HCT116 (cell line): ENCODE results near the gene GSK3A. TPM values are rescaled to one million over a fixed set of nuclear protein-coding genes. Genes with fewer than 3 reads are reported as not detected.

ENCODE experiments used
- ATAC-seq: fragments of 200-7000 bp; cut with Tn5 transposase; 2 replicates; pipeline ENCODE4 v1.9.1; 2020; ENCODE audit warnings: mild to moderate bottlenecking, moderate library complexity
- BruUV-seq: library from RNA; stranded (reverse); fragments of 400-500 nt; replicated peaks from 2 replicates; lab custom pipeline; 2021; lab: Mats Ljungman, UMichigan
- CTCF ChIA-PET: fragments of 300-600 bp; sonication (Branson Sonifier 250); formaldehyde crosslinking; loops from one replicate; lab custom pipeline; 2021; ENCODE audit warnings: antibody characterized with exemption; lab: Charles Lee
- POLR2A ChIA-PET: fragments of 300-600, 350-600 bp; sonication (Branson Sonifier 250); formaldehyde crosslinking; loops from one replicate; lab custom pipeline; 2021; ENCODE audit warnings: antibody characterized with exemption; lab: Charles Lee
- RAD21 ChIA-PET, 2 experiments: fragments of 300-600 bp; sonication (Branson Sonifier 250); formaldehyde crosslinking; loops; one replicate each; lab custom pipeline; 2023; ENCODE audit warnings: low total read pairs in 2 of 2; ENCODE audit not compliant: uncharacterized antibody in 2 of 2, unreplicated experiment in 2 of 2, low non-redundant PET in 1 of 2; lab: Charles Lee
- DNase-seq: peaks from one replicate; pipeline ENCODE4 v3.0.0-alpha.2; 2010; ENCODE audit warnings: low read depth, low spot score
- H2AFZ ChIP-seq: fragments of 200-600 bp; shearing (Covaris generic), sonication (generic); 2 replicates; pipeline ENCODE4 v1.6.1; 2017; ENCODE audit warnings: low read depth, mixed run types, mixed read lengths, antibody characterized with exemption, low read length; ENCODE audit not compliant: poor library complexity, severe bottlenecking
- H3K27ac ChIP-seq: 2 replicates; pipeline ENCODE4 v1.5.1; 2012; ENCODE audit warnings: low read depth, low read length
- H3K27me3 ChIP-seq: fragments of 200-600 bp; sonication (generic); 2 replicates; pipeline ENCODE4 v1.6.1; 2016; ENCODE audit warnings: mixed run types, low read length, mixed read lengths; ENCODE audit not compliant: insufficient read depth
- H3K36me3 ChIP-seq, 2 experiments: fragments of 200-500 bp in 1 of 2; fragments of 200-600 bp in 1 of 2; sonication (Bioruptor generic) in 1 of 2; sonication (generic) in 1 of 2; 2 replicates each; pipeline versions ENCODE4 v1.5.1 to v1.6.1; 2014 to 2016; ENCODE audit warnings: low read length in 2 of 2, inconsistent platforms in 1 of 2, mixed read lengths in 1 of 2, mixed run types in 1 of 2; ENCODE audit not compliant: insufficient read depth in 2 of 2, control insufficient read depth in 1 of 2
- H3K4me1 ChIP-seq, 2 experiments: fragments of 200-600 bp in 1 of 2; sonication (generic) in 1 of 2; 2 replicates each; pipeline versions ENCODE4 v1.5.1 to v1.6.1; 2012 to 2017; ENCODE audit warnings: low read length in 2 of 2, inconsistent platforms in 1 of 2, mild to moderate bottlenecking in 1 of 2, mixed read lengths in 1 of 2, mixed run types in 1 of 2, moderate library complexity in 1 of 2; ENCODE audit not compliant: insufficient read depth in 2 of 2, control insufficient read depth in 1 of 2
- H3K4me2 ChIP-seq: fragments of 200-600 bp; sonication (generic); 2 replicates; pipeline ENCODE4 v1.6.1; 2017; ENCODE audit warnings: mixed run types, low read length, mixed read lengths
- H3K4me3 ChIP-seq, 2 experiments: fragments of 200-600 bp in 1 of 2; sonication (generic) in 1 of 2; replicated peaks in 1 of 2; 2 replicates each; pipeline ENCODE4 v1.5.1; 2011 to 2016; ENCODE audit warnings: low read length in 2 of 2, control low read depth in 1 of 2, low read depth in 1 of 2, mild to moderate bottlenecking in 1 of 2, mixed read lengths in 1 of 2, mixed run types in 1 of 2
- H3K79me2 ChIP-seq: fragments of 200-600 bp; sonication (generic); 2 replicates; pipeline ENCODE4 v1.6.1; 2017; ENCODE audit warnings: mild to moderate bottlenecking, mixed run types, low read length, moderate library complexity, mixed read lengths; ENCODE audit not compliant: insufficient read depth
- H3K9ac ChIP-seq: fragments of 200-600 bp; sonication (generic); 2 replicates; pipeline ENCODE4 v1.6.1; 2016; ENCODE audit warnings: low read length, mixed read lengths
- H3K9me2 ChIP-seq: fragments of 200-600 bp; sonication (generic), shearing (Covaris generic); 2 replicates; pipeline ENCODE4 v1.6.1; 2017; ENCODE audit warnings: mixed run types, mild to moderate bottlenecking, moderate library complexity; ENCODE audit not compliant: insufficient read depth
- H3K9me3 ChIP-seq, 2 experiments: fragments of 200-500 bp in 1 of 2; fragments of 200-600 bp in 1 of 2; sonication (Bioruptor generic) in 1 of 2; sonication (generic) in 1 of 2; 2 replicates each; pipeline ENCODE4 v1.6.1; 2014 to 2017; ENCODE audit warnings: low read length in 2 of 2, mixed read lengths in 2 of 2, inconsistent platforms in 1 of 2, low read depth in 1 of 2, mild to moderate bottlenecking in 1 of 2, mixed run types in 1 of 2, moderate library complexity in 1 of 2; ENCODE audit not compliant: control insufficient read depth in 1 of 2, insufficient read depth in 1 of 2
- H4K20me1 ChIP-seq: fragments of 200-600 bp; sonication (generic), shearing (Covaris generic); 2 replicates; pipeline ENCODE4 v1.6.1; 2017; ENCODE audit warnings: mixed run types, mild to moderate bottlenecking, moderate library complexity; ENCODE audit not compliant: insufficient read depth
- CEBPB ChIP-seq: IDR thresholded peaks from 2 replicates; pipeline ENCODE4 v1.6.1; 2012; ENCODE audit warnings: low read depth
- EZH2 ChIP-seq: fragments of 200-600 bp; sonication (generic); IDR thresholded peaks from 2 replicates; pipeline ENCODE4 v1.6.1; 2017; ENCODE audit warnings: antibody characterized with exemption, mixed run types
- EZH2phosphoT487 ChIP-seq: fragments of 200-600 bp; IDR thresholded peaks from 2 replicates; pipeline ENCODE4 v1.6.1; 2018; ENCODE audit warnings: antibody characterized with exemption, borderline replicate concordance
- POLR2A ChIP-seq: IDR thresholded peaks from 2 replicates; pipeline ENCODE4 v1.7.0; 2011; ENCODE audit warnings: borderline replicate concordance; ENCODE audit not compliant: insufficient read depth, insufficient read length; ENCODE audit errors: extremely low read depth
- RAD21 ChIP-seq: IDR thresholded peaks from 2 replicates; pipeline ENCODE4 v1.6.1; 2012; ENCODE audit warnings: low read depth, mild to moderate bottlenecking
- YY1 ChIP-seq: IDR thresholded peaks from 2 replicates; pipeline ENCODE4 v1.6.1; 2011; ENCODE audit warnings: low read length, low read depth, moderate library complexity, mild to moderate bottlenecking; ENCODE audit not compliant: insufficient replicate concordance; ENCODE audit errors: extremely low read depth
- ZNF274 ChIP-seq: fragments of 200-500 bp; sonication (Bioruptor generic); IDR thresholded peaks from 2 replicates; pipeline ENCODE4 v1.6.1; 2014; ENCODE audit warnings: mild to moderate bottlenecking, low read depth, low read length, inconsistent platforms
- intact Hi-C: fragments of 100-400 bp; cut with micrococcal nuclease; formaldehyde crosslinking; loops from 2 replicates; pipeline ENCODE4 v1.10.0; 2022
- total RNA-seq: library from RNA; stranded (reverse); gene quantifications from one replicate; pipeline ENCODE4 v1.2.1, GENCODE V29; 2021; ENCODE audit not compliant: unreplicated experiment
- TF ChIP-seq, protein P1 (sequence below): IDR thresholded peaks from 2 replicates; pipeline ENCODE4 v1.6.1; 2012; ENCODE audit warnings: low read depth
- TF ChIP-seq, protein P2 (sequence below): IDR thresholded peaks from 2 replicates; pipeline ENCODE4 v1.6.1; 2012

Gene GSK3A
- total RNA-seq, 1 experiment from 2014 or later: 57.2 TPM

DNA sequence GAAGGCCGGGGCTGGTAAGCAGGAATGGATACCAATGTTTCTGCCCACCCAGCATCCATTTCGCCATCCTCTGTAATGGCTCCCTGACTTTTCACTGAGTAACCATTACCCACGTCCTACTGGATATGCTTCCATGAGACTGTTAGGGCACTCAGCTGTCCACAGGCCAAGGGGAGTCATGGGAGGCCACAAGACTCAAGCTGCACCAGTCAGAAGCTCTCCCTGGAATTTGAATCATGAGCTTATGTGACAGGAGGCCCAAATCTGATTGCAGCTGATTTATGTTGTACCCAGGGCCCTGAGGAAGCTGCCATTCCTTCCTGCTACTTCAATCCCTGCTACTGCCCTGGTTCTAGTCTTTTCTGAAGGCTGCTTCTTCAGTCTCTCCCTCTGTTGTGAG, 53.3 kb downstream of the GSK3A start:
- Histone ChIP-seq H3K4me1 (peaks cover 12 to 36% of the 10 kb centered on the region in 2 experiments), H3K36me3 (no peaks in the 10 kb centered on the region), H3K9ac (no peak overlapping the region), H3K9me3 (no peaks in the 10 kb centered on the region; a peak in 1 of 4 replicates), H3K79me2 (no peaks in the 10 kb centered on the region), H3K27me3 (no peaks in the 10 kb centered on the region), H2AFZ (no peak overlapping the region), H4K20me1 (no peaks in the 10 kb centered on the region), H3K27ac (no peak overlapping the region), H3K4me3 (no peak overlapping the region), H3K9me2 (no peaks in the 10 kb centered on the region), H3K4me2 (no peak overlapping the region)
- ChIA-PET RAD21 (no interaction called here), CTCF (interaction anchor here (0.7 kb wide), 1 partner anchor 91 kb away, joined by 3 read pairs; no protein-coding TSS in a partner anchor), POLR2A (no interaction called here)
- TF ChIP-seq YY1: no peak
- TF ChIP-seq, protein P1, sequence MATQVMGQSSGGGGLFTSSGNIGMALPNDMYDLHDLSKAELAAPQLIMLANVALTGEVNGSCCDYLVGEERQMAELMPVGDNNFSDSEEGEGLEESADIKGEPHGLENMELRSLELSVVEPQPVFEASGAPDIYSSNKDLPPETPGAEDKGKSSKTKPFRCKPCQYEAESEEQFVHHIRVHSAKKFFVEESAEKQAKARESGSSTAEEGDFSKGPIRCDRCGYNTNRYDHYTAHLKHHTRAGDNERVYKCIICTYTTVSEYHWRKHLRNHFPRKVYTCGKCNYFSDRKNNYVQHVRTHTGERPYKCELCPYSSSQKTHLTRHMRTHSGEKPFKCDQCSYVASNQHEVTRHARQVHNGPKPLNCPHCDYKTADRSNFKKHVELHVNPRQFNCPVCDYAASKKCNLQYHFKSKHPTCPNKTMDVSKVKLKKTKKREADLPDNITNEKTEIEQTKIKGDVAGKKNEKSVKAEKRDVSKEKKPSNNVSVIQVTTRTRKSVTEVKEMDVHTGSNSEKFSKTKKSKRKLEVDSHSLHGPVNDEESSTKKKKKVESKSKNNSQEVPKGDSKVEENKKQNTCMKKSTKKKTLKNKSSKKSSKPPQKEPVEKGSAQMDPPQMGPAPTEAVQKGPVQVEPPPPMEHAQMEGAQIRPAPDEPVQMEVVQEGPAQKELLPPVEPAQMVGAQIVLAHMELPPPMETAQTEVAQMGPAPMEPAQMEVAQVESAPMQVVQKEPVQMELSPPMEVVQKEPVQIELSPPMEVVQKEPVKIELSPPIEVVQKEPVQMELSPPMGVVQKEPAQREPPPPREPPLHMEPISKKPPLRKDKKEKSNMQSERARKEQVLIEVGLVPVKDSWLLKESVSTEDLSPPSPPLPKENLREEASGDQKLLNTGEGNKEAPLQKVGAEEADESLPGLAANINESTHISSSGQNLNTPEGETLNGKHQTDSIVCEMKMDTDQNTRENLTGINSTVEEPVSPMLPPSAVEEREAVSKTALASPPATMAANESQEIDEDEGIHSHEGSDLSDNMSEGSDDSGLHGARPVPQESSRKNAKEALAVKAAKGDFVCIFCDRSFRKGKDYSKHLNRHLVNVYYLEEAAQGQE: no peak
- no peak for TF ChIP-seq EZH2phosphoT487
- no peak for TF ChIP-seq RAD21
- intact Hi-C loops: no loop called here
- BruUV-seq: no TSS peak
- DNase-seq: no peak
- ATAC-seq: no peak

DNA sequence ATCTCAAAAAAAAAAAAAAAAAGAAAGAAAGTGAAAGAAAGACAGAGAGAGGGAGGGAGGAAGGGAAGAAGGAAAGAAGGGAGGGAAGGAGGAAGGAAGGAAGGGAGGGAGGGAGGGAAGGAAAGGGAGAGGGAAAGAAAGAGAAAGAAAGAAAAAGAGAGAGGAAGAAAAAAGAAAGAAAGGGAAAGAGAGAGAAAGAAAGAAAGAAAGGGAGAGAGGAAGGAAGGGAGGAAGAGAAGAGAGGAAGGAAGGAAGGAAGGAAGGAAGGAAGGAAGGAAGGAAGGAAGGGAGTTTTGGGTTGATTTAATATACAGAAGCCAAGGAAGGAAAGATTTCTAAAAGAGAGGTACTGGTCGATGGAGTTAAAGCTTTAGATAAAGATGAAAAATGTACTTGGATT, 53.7 kb downstream of the GSK3A start:
- Histone ChIP-seq H3K4me2 (no peak overlapping the region), H4K20me1 (no peaks in the 10 kb centered on the region), H3K9me2 (no peaks in the 10 kb centered on the region), H3K4me1 (peaks cover 12 to 35% of the 10 kb centered on the region in 2 experiments), H3K9me3 (no peaks in the 10 kb centered on the region; a peak in 1 of 4 replicates), H3K4me3 (no peak overlapping the region), H3K27me3 (no peaks in the 10 kb centered on the region), H3K79me2 (no peaks in the 10 kb centered on the region), H2AFZ (no peak overlapping the region), H3K27ac (no peak overlapping the region), H3K9ac (no peak overlapping the region), H3K36me3 (no peaks in the 10 kb centered on the region)
- no peak for ATAC-seq
- TF ChIP-seq, protein P2, sequence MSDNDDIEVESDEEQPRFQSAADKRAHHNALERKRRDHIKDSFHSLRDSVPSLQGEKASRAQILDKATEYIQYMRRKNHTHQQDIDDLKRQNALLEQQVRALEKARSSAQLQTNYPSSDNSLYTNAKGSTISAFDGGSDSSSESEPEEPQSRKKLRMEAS: no peak
- TF ChIP-seq CEBPB (no peak), POLR2A (no peak), EZH2 (no peak), RAD21 (no peak), ZNF274 (no peak)
- BruUV-seq: no TSS peak
- ChIA-PET RAD21 (no interaction called here), POLR2A (no interaction called here), CTCF (interaction anchor here (0.7 kb wide), 1 partner anchor 92 kb away, joined by 3 read pairs; no protein-coding TSS in a partner anchor)
- intact Hi-C loops: no loop called here
- DNase-seq: no peak
